ENCODE data around the gene NKD2.

DNA sequence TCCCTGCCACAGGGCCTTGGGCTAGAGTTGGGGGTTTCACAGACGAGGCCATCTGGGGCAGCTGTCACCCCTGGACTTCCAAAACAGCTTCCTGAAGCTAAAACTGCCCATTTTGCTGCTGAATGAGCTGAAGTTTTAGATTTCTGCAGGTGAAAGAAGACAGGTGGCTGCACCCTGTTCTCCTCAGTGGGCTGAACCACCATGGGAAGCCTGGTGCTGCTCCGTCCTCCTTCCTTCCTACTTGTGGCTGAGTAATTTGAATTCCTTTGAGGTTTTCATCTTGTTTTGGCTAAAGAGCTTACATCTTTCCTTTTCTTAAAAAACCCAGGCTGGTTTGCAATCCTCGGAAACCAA lies 5.3 kb downstream of the NKD2 start:
- TF ChIP-seq CTCF (IDR thresholded peaks at IDR 0.05; ENCODE audit: low read length) (no peak), EZH2phosphoT487 (IDR thresholded peaks at IDR 0.05; ENCODE audit: low read length) (no peak), EZH2 (optimal IDR thresholded peaks at IDR 0.05; ENCODE audit: low read depth, low read length) (no peak)

Data from MM.1S (cell line).